Lung (tissue), 16 donors: ENCODE measurements around the gene DAPK2. TPM values are rescaled to one million over a fixed set of nuclear protein-coding genes. Genes with fewer than 3 reads are reported as not detected.

ENCODE experiments used
- ATAC-seq: fragments of 200-7000 bp; cut with Tn5 transposase; one replicate; pipeline ENCODE4 v1.9.1; 2020; ENCODE audit warnings: moderate number of reproducible peaks; ENCODE audit not compliant: insufficient read depth, low FRiP score
- DNase-seq, 3 donors: peaks; one replicate each; pipeline ENCODE4 v3.0.0-alpha.2; 2013 to 2017
- H3K27ac ChIP-seq, 2 donors: one replicate each; pipeline ENCODE4 v1.5.1; 2013; ENCODE audit warnings: mild to moderate bottlenecking in 2 of 2, moderate library complexity in 2 of 2, control low read depth in 1 of 2, inconsistent platforms in 1 of 2, low read depth in 1 of 2, low read length in 1 of 2
- H3K27me3 ChIP-seq, 3 donors: one replicate each; pipeline ENCODE4 v1.5.1; 2013; ENCODE audit warnings: low read length in 2 of 3; ENCODE audit not compliant: control insufficient read depth in 3 of 3, insufficient read depth in 3 of 3
- H3K36me3 ChIP-seq, 4 donors: one replicate each; pipeline ENCODE4 v1.5.1; 2013; ENCODE audit warnings: low read length in 4 of 4, mild to moderate bottlenecking in 1 of 4, moderate library complexity in 1 of 4; ENCODE audit not compliant: control insufficient read depth in 4 of 4, insufficient read depth in 4 of 4
- H3K4me1 ChIP-seq, 5 donors: one replicate each; pipeline ENCODE4 v1.5.1; 2013; ENCODE audit warnings: low read length in 5 of 5, mild to moderate bottlenecking in 2 of 5, moderate library complexity in 1 of 5; ENCODE audit not compliant: control insufficient read depth in 5 of 5, insufficient read depth in 5 of 5
- H3K4me3 ChIP-seq: one replicate; pipeline ENCODE4 v1.5.1; 2013; ENCODE audit warnings: mild to moderate bottlenecking, control low read depth, moderate library complexity
- H3K9ac ChIP-seq, 2 donors: one replicate each; pipeline ENCODE4 v1.5.1; 2013; ENCODE audit warnings: low read length in 2 of 2, control low read depth in 1 of 2; ENCODE audit not compliant: insufficient read depth in 1 of 2
- H3K9me3 ChIP-seq, 4 donors: one replicate each; pipeline ENCODE4 v1.5.1; 2013; ENCODE audit warnings: low read length in 3 of 4, mild to moderate bottlenecking in 1 of 4, moderate library complexity in 1 of 4; ENCODE audit not compliant: control insufficient read depth in 4 of 4, insufficient read depth in 3 of 4
- CTCF ChIP-seq: IDR thresholded peaks from 2 replicates; pipeline ENCODE4 v1.5.1; 2012; ENCODE audit warnings: mild to moderate bottlenecking; ENCODE audit errors: control extremely low read depth, extremely low read depth
- whole genome bisulfite sequencing, 2 donors: extraction: QIAGEN DNeasy Blood & Tissue Kit; methylation state at CpG; one replicate each; pipeline ENCODE4 v1.1.7; 2013; 5-methylcytosine and 5-hydroxymethylcytosine counted together
- long read RNA-seq, 5 donors: transcript quantifications; one replicate each; lab custom pipeline, GENCODE V29; 2026
- polyA plus RNA-seq, 2 donors: library from polyadenylated mRNA; stranded (reverse); fragments of 200-250 nt; gene quantifications; one replicate each; pipeline ENCODE4 v1.2.1, GENCODE V29; 2013
- total RNA-seq, 2 donors: library from RNA; depleted of rRNA in 1 of 2; stranded (reverse); fragments of >200 nt in 1 of 2; gene quantifications; one replicate each; pipeline ENCODE4 v1.2.1, GENCODE V29; 2014 to 2021
- donor health status: control.
- donor health status: control.
- donor health status: Bipolar disorder and iron deficiency.
- donor health status: healthy.
- donor health status: DM: yes; HTN: yes; CAD: no.

The DAPK2 gene
- total RNA-seq: 10 to 100 TPM; 58.1 to 59.0 TPM
- polyA plus RNA-seq: 10 to 100 TPM; 20.5 to 40.1 TPM
- long read RNA-seq, donor 1, transcript DAPK2-202 (12 exons, 1,741 nt): major isoform, 5 of 5 reads
- long read RNA-seq, donor 1, partial matches to known transcripts: 0 of 5 reads
- long read RNA-seq, donor 1, other reads (novel, unspliced or antisense): 0 of 5 reads
- long read RNA-seq, donor 2: 0 reads
- long read RNA-seq, donor 3, partial matches to known transcripts: 0 of 1 reads
- long read RNA-seq, donor 3, other reads (novel, unspliced or antisense): 0 of 1 reads
- long read RNA-seq, donor 4, partial matches to known transcripts: 0 of 2 reads
- long read RNA-seq, donor 4, other reads (novel, unspliced or antisense): 0 of 2 reads
- long read RNA-seq, donor 5, partial matches to known transcripts: 0 of 3 reads
- long read RNA-seq, donor 5, other reads (novel, unspliced or antisense): 0 of 3 reads

DNA sequence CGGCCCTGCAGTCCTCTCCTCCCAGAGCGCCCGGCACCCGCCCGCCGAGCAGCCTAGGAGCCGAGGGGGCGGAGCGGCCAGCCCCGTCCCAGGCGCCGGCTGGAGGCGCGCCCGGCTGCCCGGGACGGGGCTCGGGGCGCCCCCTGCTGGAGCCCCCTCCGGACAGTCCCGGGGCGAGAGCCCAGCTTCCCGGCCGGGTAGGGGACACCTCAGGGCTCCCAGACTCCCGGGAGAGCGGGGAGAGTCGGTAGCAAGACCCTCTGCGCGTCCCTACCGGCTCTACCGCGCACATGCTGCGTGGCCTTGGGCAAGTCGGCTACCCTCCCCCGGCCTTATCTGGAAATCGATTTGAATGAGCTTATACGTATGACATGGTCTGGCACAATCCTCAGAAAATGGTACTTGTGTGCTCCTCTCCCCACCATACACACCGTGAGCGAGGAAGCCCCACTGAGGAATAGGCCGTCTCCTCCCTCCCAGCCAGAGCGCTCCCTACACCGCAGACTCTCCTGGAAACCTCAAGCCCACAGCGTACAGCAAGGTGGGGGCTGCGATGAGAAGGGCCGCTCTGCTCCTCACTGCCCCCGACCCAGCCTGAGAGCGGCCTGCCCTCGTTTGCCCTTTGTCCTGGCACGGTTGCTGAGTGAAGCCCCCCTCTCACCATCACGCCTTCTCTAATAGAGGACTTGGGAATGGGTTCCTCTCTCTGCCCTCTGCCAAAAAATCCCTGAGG, at the start of gene DAPK2:
DAPK2 (minus strand) TSS at position 65 of the 733 bp plus-strand sequence. CDS start 6,224 bp downstream, outside the sequence.
- Histone ChIP-seq H3K36me3 (no peaks in the 10 kb centered on the region), H3K9ac (peak within 1 kb of the TSS in 1 of 2 donors; percentile 34), H3K9me3 (no peaks in the 10 kb centered on the region), H3K27ac (peak within 1 kb of the TSS; percentile 66 to 88), H3K27me3 (no peaks in the 10 kb centered on the region), H3K4me3 (peak within 1 kb of the TSS; percentile 40), H3K4me1 (peaks cover 2 to 21% (median 18%) of the 10 kb centered on the region in 5 donors)
- peak; percentile 74 to 82 (median 81) for DNase-seq
- WGBS, 2 donors: 7 to 8% methylated on average over 36 to 50 of the region's 50 CpGs
- peak; percentile 91 for ATAC-seq
- peak; percentile 44 for TF ChIP-seq CTCF

DNA sequence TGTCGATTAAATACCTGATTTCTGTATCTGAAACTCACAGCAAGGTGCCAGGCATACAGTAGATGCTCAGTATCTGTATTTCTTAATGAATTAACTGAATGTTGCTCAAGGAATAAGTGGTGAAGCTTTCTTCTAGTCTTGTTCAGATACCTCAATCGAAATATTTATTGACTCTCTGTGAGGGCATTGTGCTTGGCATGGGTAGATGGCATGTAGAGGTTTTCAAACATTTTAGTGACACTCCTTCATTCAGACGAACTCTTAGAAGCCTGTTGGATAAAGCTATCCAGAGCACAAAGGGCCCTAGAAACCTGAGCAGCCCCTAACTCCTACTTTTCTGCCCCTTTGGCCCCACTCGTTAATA, 49.1 kb upstream of the DAPK2 start:
- no peak for TF ChIP-seq CTCF
- H3K9ac ChIP-seq: peak overlapping the region in 1 of 2 donors; percentile 72
- H3K27me3 ChIP-seq: no peaks in the 10 kb centered on the region
- H3K36me3 ChIP-seq: peaks cover 0 to 5% (median under 1%) of the 10 kb centered on the region in 4 donors
- no peak overlapping the region for H3K4me3 ChIP-seq
- H3K4me1 ChIP-seq: peaks cover 0 to 35% (median 11%) of the 10 kb centered on the region in 5 donors
- 37 to 40% methylated on average over 4 of the region's 4 CpGs for WGBS, 2 donors
- H3K27ac ChIP-seq: peak overlapping the region; percentile 74 to 79
- H3K9me3 ChIP-seq: no peaks in the 10 kb centered on the region
- DNase-seq (no peak), ATAC-seq (no peak)

DNA sequence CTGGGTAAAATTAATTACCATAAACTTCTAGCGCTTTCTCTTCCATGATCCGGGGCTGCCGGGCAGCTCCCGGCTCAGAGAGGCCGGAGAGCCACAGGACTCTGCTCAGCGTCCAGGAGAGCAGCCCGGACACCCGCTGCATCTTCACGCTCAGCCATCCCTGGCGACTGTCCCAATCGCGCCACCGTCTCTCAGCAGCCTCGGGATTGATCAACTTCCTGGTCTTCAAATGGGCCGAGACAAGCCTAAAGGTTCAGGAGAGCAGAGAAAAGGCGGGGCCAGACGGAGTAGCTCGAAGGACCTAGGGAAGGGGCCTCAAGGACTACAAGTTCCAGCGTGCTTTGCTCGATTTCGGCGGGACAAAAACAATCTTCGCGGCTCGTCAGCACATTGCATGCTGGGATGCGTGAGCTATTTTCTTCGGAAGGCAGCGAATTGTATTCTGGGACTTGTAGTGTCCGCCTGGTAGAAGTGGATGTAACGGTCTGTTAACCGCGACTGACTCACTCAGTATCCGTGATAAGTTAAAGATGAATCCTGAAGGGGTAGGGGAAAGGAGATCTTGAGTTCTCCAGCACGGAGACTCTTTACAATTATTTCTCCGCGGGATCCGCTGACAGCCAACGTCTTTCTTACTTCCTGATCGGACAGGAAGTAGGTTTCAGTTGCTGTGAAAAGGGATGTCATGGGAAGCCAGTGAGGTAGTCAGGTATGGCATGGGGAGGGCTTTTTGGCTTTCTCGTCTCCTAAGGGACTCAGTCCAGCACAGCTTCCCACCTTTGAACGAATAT, 47.5 kb upstream of the DAPK2 start, which contains the start of gene CIAO2A:
CIAO2A (minus strand) TSS at position 212 of the 791 bp plus-strand sequence; CDS start at position 142, 70 bp downstream.
- Histone ChIP-seq H3K4me3 (peak within 1 kb of the TSS; percentile 69), H3K27ac (peak within 1 kb of the TSS; percentile 86 to 90), H3K36me3 (peaks cover 0 to 11% (median 2%) of the 10 kb centered on the region in 4 donors), H3K9me3 (no peaks in the 10 kb centered on the region), H3K9ac (peak within 1 kb of the TSS; percentile 69 to 98), H3K27me3 (no peaks in the 10 kb centered on the region), H3K4me1 (peaks cover 0 to 35% (median 11%) of the 10 kb centered on the region in 5 donors)
- ATAC-seq: peak; percentile 83
- 0% methylated on average over 41 of the region's 41 CpGs for WGBS, 2 donors
- DNase-seq: peak; percentile 97 to 100 (median 99)
- no peak for TF ChIP-seq CTCF
